GM12878 (cell line): ENCODE results near the gene RUNX3. TPM values are rescaled to one million over a fixed set of nuclear protein-coding genes. Genes with fewer than 3 reads are reported as not detected.

Source experiments
- ATAC-seq: fragments of 200-7000 bp; cut with Tn5 transposase; 3 replicates; pipeline ENCODE4 v1.9.1; 2020; ENCODE audit warnings: mild to moderate bottlenecking, moderate library complexity
- BruUV-seq: library from RNA; stranded (reverse); fragments of 400-500 nt; replicated peaks from 2 replicates; lab custom pipeline; 2021; lab: Mats Ljungman, UMichigan
- CTCF ChIA-PET: fragments of 300-600 bp; sonication (Branson Sonifier 250); formaldehyde crosslinking; extraction: SDS; loops from one replicate; lab custom pipeline; 2021; ENCODE audit warnings: inconsistent platforms; lab: Yijun Ruan, JAX
- POLR2A ChIA-PET: fragments of 350-600 bp; formaldehyde crosslinking; extraction: SDS; loops from one replicate; lab custom pipeline; 2021; ENCODE audit warnings: inconsistent platforms; lab: Charles Lee
- RAD21 ChIA-PET: fragments of 300-600 bp; sonication (Branson Sonifier 250); formaldehyde crosslinking; loops from one replicate; lab custom pipeline; 2023; ENCODE audit warnings: antibody characterized with exemption; ENCODE audit not compliant: unreplicated experiment; lab: Charles Lee
- SMC1A ChIA-PET: fragments of 300-600 bp; sonication (Branson Sonifier 250); formaldehyde crosslinking; loops from one replicate; lab custom pipeline; 2023; ENCODE audit not compliant: unreplicated experiment, uncharacterized antibody; lab: Charles Lee
- DNase-seq: peaks from one replicate; pipeline ENCODE4 v3.0.0-alpha.2; 2011; ENCODE audit warnings: low read depth, low spot score
- FAIRE-seq: peaks from 3 replicates; lab custom pipeline; 2011; peaks lifted over from hg19 to GRCh38; lab: Jason Lieb, UNC
- H2AFZ ChIP-seq: 2 replicates; pipeline ENCODE4 v1.6.0; 2011; ENCODE audit warnings: low read depth, low read length, control low read depth; ENCODE audit not compliant: control insufficient read depth
- H3K27ac ChIP-seq: 2 replicates; pipeline ENCODE4 v1.5.1; 2011; ENCODE audit warnings: control low read depth; ENCODE audit not compliant: control insufficient read depth, insufficient read depth
- H3K27me3 ChIP-seq, 2 experiments: replicated peaks in 1 of 2; 2 replicates each; pipeline versions ENCODE4 v1.6.0 to v1.6.1; 2011; ENCODE audit warnings: low read length in 1 of 2; ENCODE audit not compliant: control insufficient read depth in 2 of 2, insufficient read depth in 2 of 2
- H3K36me3 ChIP-seq, 2 experiments: 2 replicates each; pipeline ENCODE4 v1.5.1; 2011; ENCODE audit warnings: low read length in 1 of 2; ENCODE audit not compliant: control insufficient read depth in 2 of 2, insufficient read depth in 2 of 2
- H3K4me1 ChIP-seq: 2 replicates; pipeline ENCODE4 v1.6.1; 2011; ENCODE audit warnings: mild to moderate bottlenecking, low read length, moderate library complexity, mixed read lengths; ENCODE audit not compliant: control insufficient read depth, insufficient read depth
- H3K4me2 ChIP-seq: 2 replicates; pipeline ENCODE4 v1.6.0; 2011; ENCODE audit warnings: control low read depth; ENCODE audit not compliant: control insufficient read depth, insufficient read depth
- H3K4me3 ChIP-seq: fragments of 200-600 bp; sonication (generic); 2 replicates; pipeline ENCODE4 v1.5.1; 2016
- H3K79me2 ChIP-seq: 2 replicates; pipeline ENCODE4 v1.6.0; 2011; ENCODE audit warnings: low read length; ENCODE audit not compliant: control insufficient read depth, insufficient read depth
- H3K9ac ChIP-seq: 2 replicates; pipeline ENCODE4 v1.8.0; 2011; ENCODE audit warnings: low read length, control low read depth, mixed read lengths; ENCODE audit not compliant: control insufficient read depth, insufficient read depth
- H3K9me3 ChIP-seq: replicated peaks from 3 replicates; pipeline ENCODE4 v1.5.1; 2011; ENCODE audit warnings: mild to moderate bottlenecking, low read length; ENCODE audit not compliant: control insufficient read depth, insufficient read depth
- H4K20me1 ChIP-seq: 2 replicates; pipeline ENCODE4 v1.6.0; 2011; ENCODE audit not compliant: control insufficient read depth, insufficient read depth
- DPF2 ChIP-seq: fragments of 450-650 bp; IDR thresholded peaks from 2 replicates; pipeline ENCODE4 v1.6.1; 2017; ENCODE audit warnings: mild to moderate bottlenecking
- HDGF ChIP-seq: fragments of 450-650 bp; IDR thresholded peaks from 2 replicates; pipeline ENCODE4 v1.6.1; 2016; ENCODE audit warnings: antibody characterized with exemption
- IRF4 ChIP-seq: IDR thresholded peaks from 2 replicates; pipeline ENCODE4 v1.6.1; 2011; ENCODE audit warnings: low read depth, low read length
- PAX8 ChIP-seq: fragments of 450-650 bp; IDR thresholded peaks from 2 replicates; pipeline ENCODE4 v1.6.1; 2017; ENCODE audit warnings: mild to moderate bottlenecking, moderate library complexity
- PML ChIP-seq: IDR thresholded peaks from 2 replicates; pipeline ENCODE4 v1.6.1; 2012; ENCODE audit warnings: low read length, inconsistent platforms
- SIX5 ChIP-seq: IDR thresholded peaks from 2 replicates; pipeline ENCODE4 v1.6.1; 2011; ENCODE audit warnings: mild to moderate bottlenecking, low read depth, low read length, moderate library complexity; ENCODE audit not compliant: severe bottlenecking
- SUZ12 ChIP-seq: fragments of 200-600 bp; sonication (generic); IDR thresholded peaks from one replicate; pipeline ENCODE4 v1.6.1; 2018; ENCODE audit warnings: antibody characterized with exemption, mild to moderate bottlenecking; ENCODE audit not compliant: unreplicated experiment
- ZNF217 ChIP-seq: fragments of 450-650 bp; IDR thresholded peaks from 2 replicates; pipeline ENCODE4 v1.6.1; 2017; ENCODE audit warnings: antibody characterized with exemption, mild to moderate bottlenecking
- WGBS: methylation state at CpG from one replicate; pipeline ENCODE4 v1.1.6; 2016; ENCODE audit warnings: low lambda C conversion rate; ENCODE audit not compliant: insufficient replicate concordance, insufficient coverage; ENCODE audit errors: missing lambda C conversion rate; 5-methylcytosine and 5-hydroxymethylcytosine counted together
- in situ Hi-C: fragments of 300-500 bp; cut with MboI; formaldehyde crosslinking; loops from 9 replicates; pipeline ENCODE4 v1.14.3; 2018; ENCODE audit warnings: mixed read lengths
- intact Hi-C: fragments of 100-400 bp; cut with micrococcal nuclease; formaldehyde crosslinking; loops from one replicate; pipeline ENCODE4 v1.14.2; 2022; ENCODE audit not compliant: unreplicated experiment
- polyA plus RNA-seq, 11 experiments: library from polyadenylated mRNA; depleted of rRNA in 4 of 11; unstranded in 6 of 11; stranded (reverse) in 5 of 11; fragments of >200 nt; fragmentation: Nextera tagmentation in 4 of 11; fragmentation: Illumina TruSeq in 1 of 11; extraction: Ambion mirVana in 4 of 11; extraction: Trizol in 1 of 11; gene quantifications; 1 replicate in 1 of 11; 2 replicates in 10 of 11; pipeline versions ENCODE4 v1.2.1 to v1.2.3, GENCODE V29; 2011 to 2016; ENCODE audit warnings: inconsistent platforms in 2 of 11, missing spikeins in 2 of 11, low read depth in 1 of 11
- total RNA-seq, 4 experiments: library from RNA; depleted of rRNA in 3 of 4; stranded (reverse); fragments of >200 nt in 3 of 4; fragmentation: Illumina TruSeq in 1 of 4; extraction: Trizol in 1 of 4; gene quantifications; 2 replicates each; pipeline versions ENCODE4 v1.2.1 to v1.2.3, GENCODE V29; 2013 to 2021
- TF ChIP-seq, protein P1 (sequence below): IDR thresholded peaks from 2 replicates; pipeline ENCODE4 v1.6.1; 2011; ENCODE audit warnings: mild to moderate bottlenecking, low read depth, low read length, moderate library complexity; ENCODE audit not compliant: insufficient replicate concordance

Gene RUNX3
- total and polyA plus RNA-seq, 10 of the 15 experiments (the other 5 are each of a cell fraction or from before 2014, with no cell fraction given): 19.0 to 151 (median 31.4) TPM

DNA sequence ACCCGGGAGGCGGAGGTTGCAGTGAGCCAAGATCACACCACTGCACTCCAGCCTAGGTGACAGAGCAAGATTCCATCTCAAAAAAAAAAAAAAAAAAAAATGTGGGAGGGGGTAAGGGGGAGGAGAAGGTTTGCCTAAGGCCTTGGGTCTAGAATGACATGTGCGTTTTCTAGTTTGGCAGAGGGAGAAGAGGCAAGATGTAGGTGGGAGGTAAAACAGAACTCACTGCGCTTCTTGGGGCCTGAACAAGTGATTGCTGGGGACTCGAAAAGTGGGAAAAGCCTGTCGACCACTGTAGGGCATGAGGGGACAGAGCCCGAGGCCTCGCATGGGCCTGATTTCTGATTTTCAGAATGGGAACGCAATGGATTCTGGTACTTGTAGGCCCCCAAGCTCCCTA, 19.9 kb downstream of the RUNX3 start:
- Histone ChIP-seq H3K9me3 (no peaks in the 10 kb centered on the region), H3K36me3 (peaks cover 57 to 80% of the 10 kb centered on the region in 2 experiments), H4K20me1 (peaks cover 29% of the 10 kb centered on the region), H3K9ac (no peak overlapping the region), H3K4me1 (no peaks in the 10 kb centered on the region), H2AFZ (no peak overlapping the region), H3K27ac (no peak overlapping the region), H3K27me3 (no peaks in the 10 kb centered on the region)
- ChIA-PET CTCF (interaction anchor here (1.1 to 2.4 kb wide), 2 partner anchors 17 to 60 kb away, joined by 4 to 5 read pairs; no protein-coding TSS in a partner anchor), RAD21 (no interaction called here), SMC1A (no interaction called here)
- DNase-seq: no peak
- ATAC-seq: no peak
- intact Hi-C loops: no loop called here
- WGBS: 92% methylated on average over 7 of the region's 9 CpGs
- in situ Hi-C loops: no loop called here
- TF ChIP-seq IRF4 (no peak), SIX5 (no peak), ZNF217 (no peak), PAX8 (no peak), SUZ12 (no peak), DPF2 (no peak), HDGF (no peak), PML (no peak)
- TF ChIP-seq, protein P1, sequence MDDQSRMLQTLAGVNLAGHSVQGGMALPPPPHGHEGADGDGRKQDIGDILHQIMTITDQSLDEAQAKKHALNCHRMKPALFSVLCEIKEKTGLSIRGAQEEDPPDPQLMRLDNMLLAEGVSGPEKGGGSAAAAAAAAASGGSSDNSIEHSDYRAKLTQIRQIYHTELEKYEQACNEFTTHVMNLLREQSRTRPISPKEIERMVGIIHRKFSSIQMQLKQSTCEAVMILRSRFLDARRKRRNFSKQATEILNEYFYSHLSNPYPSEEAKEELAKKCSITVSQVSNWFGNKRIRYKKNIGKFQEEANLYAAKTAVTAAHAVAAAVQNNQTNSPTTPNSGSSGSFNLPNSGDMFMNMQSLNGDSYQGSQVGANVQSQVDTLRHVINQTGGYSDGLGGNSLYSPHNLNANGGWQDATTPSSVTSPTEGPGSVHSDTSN: no peak
- TF ChIP-seq, all 136 proteins: peak for 0
- Histone ChIP-seq H3K4me3 (no peak overlapping the region), H3K4me2 (no peak overlapping the region), H3K79me2 (peaks cover 22% of the 10 kb centered on the region)
- POLR2A ChIA-PET: no interaction called here
- no peak for FAIRE-seq
- BruUV-seq: no TSS peak
